ENCODE results near the gene KCNE1.
"Not testable (repeated sequence)": the region's sequence is repeated elsewhere in the genome, so short reads cannot be mapped to it uniquely, and the experiment has no call there.

KCNE1 gene

GRCh38 chr21:34510148-34511142 is 1.6 kb downstream of the KCNE1 start:
- DNase-seq, result peak; percentile 68 to 74

DNA sequence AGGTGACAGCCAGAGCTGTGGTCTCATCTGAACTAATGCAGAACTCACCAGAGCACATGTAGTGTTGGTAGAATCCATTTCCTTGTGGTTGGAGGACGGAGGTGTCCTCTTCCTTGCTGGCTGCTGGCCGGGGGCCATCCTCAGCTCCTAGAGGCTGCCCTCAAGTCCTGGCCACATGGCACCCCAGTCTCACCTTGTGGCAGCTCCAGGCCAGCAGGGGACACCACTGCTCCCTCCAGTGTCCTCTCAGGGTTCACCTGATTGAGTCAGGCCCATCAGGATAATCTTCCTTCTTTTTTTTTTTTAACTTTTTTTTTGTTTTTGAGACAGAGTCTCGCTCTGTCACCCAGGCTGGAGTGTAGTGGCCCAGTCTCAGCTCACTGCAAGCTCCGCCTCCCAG is 2.9 kb downstream of the KCNE1 start:
- peak in 1 of 2 experiments; percentile 1 for DNase-seq

- DNase-seq, result no peak
These were observed 7.4 kb downstream of the KCNE1 start for GRCh38 chr21:34504595-34504994.

- no peak for DNase-seq
These were observed 9.4 kb downstream of the KCNE1 start for GRCh38 chr21:34502480-34503106.

GRCh38 chr21:34501716-34502115 is 10.3 kb downstream of the KCNE1 start:
- no peak for DNase-seq

GRCh38 chr21:34500191-34500590 is 11.8 kb downstream of the KCNE1 start:
- no peak for DNase-seq

DNA sequence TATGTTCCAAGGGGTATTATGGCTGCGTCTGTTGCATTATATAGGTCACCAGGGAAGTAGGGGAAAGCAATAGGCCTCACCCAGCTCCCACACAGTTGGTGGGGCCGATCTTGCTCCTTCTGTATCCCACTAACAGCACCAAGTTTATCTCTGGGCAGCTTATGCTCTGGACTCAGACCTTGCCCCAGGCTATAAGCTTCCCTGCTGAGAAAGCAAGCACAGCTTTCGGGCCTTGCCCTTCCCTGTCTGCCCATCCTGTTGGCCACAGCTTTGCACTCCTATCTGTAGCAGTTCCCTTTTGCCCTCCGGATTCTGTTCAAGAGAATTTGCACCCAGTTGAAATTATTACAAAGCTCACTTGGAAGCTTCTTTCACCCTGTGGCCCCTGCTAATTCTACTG is 12.9 kb downstream of the KCNE1 start:
- DNase-seq, result no peak

DNA sequence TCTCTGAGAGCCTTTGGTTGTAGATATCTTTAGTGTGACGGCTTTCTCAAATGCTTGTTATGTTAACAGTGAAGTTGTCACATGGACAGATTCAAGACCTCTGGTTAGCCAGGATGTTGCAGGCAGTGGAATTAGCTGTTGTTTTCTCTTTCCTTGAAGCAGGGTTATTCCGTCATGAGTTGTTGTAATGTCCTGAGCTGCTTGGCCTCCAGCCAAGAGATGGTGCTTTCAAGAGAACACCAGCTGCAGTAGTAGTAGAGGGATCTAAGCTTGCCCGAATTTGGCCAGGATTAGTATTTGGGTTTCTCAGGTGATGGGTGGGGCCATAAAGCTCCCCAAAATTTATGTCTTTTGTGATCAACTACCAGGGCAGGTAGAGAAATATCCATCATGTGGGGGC is 13.4 kb downstream of the KCNE1 start:
- DNase-seq, result no peak

GRCh38 chr21:34483854-34484253 is 28.2 kb downstream of the KCNE1 start:
- not testable (repeated sequence) for DNase-seq

GRCh38 chr21:34483435-34483834 is 28.6 kb downstream of the KCNE1 start:
- not testable (repeated sequence) for DNase-seq

GRCh38 chr21:34467333-34467732 is 44.7 kb downstream of the KCNE1 start:
- not testable (repeated sequence) for DNase-seq

DNA sequence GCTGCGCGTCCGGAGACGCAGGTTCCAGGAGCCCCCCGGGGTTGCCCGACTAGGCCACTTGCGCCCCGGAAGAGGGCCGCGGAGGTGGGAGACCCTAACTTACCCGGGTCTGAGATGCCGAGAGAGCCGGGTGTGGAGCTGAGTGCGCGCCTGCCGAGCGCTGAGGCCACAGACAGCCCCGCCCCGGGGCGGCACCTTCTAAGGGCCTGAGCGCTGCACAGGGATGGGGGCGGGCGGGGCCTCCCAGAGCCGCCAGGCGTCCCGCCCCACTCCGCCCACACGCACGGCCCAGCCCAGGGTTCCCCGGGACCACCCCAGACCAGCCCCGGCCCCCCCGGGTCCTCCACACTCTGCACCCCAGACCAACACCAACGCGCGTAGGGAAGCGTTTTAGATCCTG is 52.6 kb downstream of the KCNE1 start:
- DNase-seq, result not testable (repeated sequence)

- DNase-seq, result not testable (repeated sequence)
These were observed 53.7 kb downstream of the KCNE1 start for GRCh38 chr21:34458266-34458665.

- DNase-seq, result not testable (repeated sequence)
These were observed 55.8 kb downstream of the KCNE1 start for GRCh38 chr21:34456180-34456579.

GRCh38 chr21:34455628-34456027 is 56.4 kb downstream of the KCNE1 start:
- DNase-seq, result not testable (repeated sequence)

GRCh38 chr21:34447018-34447417 is 65.0 kb downstream of the KCNE1 start:
- not testable (repeated sequence) for DNase-seq

DNA sequence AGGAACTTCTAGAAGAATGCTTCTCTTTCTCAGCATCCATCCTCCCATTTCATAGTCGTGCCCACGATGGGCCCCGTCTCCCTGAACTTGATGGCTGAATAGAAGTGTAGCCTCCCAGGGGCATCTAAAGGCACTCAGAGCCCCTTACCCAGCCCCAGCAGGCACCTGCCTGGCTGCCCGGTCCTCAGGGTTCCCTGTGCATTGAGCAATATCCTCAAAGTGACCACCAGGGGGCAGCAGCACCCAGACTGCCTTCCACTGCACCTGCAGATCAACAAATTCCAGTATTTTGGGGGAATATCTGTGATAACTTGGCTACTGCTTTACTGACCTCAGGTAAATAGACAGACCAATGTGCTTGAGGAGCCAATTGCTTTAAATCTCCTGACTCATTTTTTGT is 68.5 kb downstream of the KCNE1 start:
- not testable (repeated sequence) for DNase-seq

DNA sequence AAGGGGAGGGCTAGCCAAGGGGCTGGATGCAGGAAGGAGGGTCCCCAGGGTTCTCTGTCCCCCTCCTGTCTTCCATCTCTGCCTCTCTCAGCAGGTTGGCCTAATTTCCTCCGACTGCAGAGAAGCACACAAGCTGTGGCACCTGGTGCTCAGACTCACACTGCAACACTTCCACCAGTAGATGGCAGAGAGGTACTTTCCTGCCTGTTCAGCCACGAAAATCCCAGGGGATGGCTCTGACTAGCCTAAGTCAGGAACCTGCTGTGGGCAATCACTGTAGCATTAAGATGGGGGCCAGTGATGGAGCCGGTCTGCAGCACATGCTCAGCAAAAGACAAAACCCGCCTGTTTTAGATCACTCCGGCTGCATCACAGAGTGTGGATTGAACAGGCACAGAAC is 82.3 kb downstream of the KCNE1 start:
- DNase-seq, result not testable (repeated sequence)

GRCh38 chr21:34428441-34428840 is 83.6 kb downstream of the KCNE1 start:
- DNase-seq, result not testable (repeated sequence)

- DNase-seq, result not testable (repeated sequence)
These were observed 84.7 kb downstream of the KCNE1 start for GRCh38 chr21:34427339-34427738.

DNA sequence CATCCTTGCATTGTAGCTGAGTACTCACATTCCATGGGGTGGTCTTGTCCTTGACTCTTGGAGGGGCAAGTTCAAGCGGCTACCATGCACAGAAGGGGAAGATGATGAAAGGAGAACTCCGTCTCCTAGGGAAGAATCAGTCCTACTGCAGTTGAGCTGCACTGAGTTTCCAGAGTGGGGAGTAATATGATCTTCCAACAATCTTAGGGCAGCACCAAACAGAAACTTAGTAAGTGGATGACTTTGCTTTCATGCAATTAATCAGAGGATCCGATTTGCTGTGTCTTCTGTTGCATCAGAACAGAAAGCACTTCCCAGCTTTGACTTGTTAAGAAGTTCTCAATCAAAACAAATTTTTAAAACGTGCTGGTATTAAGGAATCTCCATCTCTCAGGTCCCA is 88.2 kb downstream of the KCNE1 start, which contains the start of gene SMIM34:
Gene SMIM34 (minus strand): TSS at position 147 of the 400 bp plus-strand sequence. CDS start 112 bp downstream, at position 35.
- DNase-seq, result not testable (repeated sequence)

GRCh38 chr21:34417448-34418077 is 94.4 kb downstream of the KCNE1 start:
- not testable (repeated sequence) for DNase-seq

DNA sequence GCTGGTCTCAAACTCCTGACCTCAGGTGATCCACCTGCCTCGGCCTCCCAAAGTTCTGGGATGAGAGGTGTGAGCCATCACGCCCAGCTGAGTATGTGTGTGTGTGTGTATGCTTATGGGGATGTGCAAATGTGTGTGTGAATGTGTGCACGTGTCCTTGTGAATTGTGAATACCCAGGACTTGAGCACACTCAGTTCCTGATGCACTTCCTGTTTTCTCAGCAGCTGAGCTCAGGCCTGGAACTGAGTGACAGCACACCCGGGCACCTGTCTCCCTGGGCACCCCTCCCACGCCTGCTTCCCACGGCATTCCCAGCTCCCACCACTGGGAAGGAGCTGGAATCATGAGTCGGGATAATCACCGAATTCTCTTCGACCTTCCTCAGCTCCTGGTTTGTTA is 104.7 kb downstream of the KCNE1 start:
- not testable (repeated sequence) for DNase-seq

All from AML-193 (cell line).